Measurements from ENCODE around the gene JAM3.

- TF ChIP-seq FOXK2 (IDR thresholded peaks at IDR 0.05) (no peak), CTBP1 (IDR thresholded peaks at IDR 0.05; ENCODE audit: borderline replicate concordance) (no peak), FOXM1 (IDR thresholded peaks at IDR 0.05; ENCODE audit: borderline replicate concordance) (no peak), PKNOX1 (IDR thresholded peaks at IDR 0.05) (no peak), NFRKB (IDR thresholded peaks at IDR 0.05) (no peak), FOXA1 (IDR thresholded peaks at IDR 0.05) (no peak)
These were observed 1.5 kb downstream of the JAM3 start for GRCh38 chr11:134070342-134070845.
